Activated naive CD8-positive, alpha-beta T cell treated with anti-CD3 and anti-CD28 coated beads for 36 hours (primary cell): ENCODE measurements around the gene BCL7A. TPM values are rescaled to one million over a fixed set of nuclear protein-coding genes. Genes with fewer than 3 reads are reported as not detected.
A peak's percentile ranks its signal among the peaks of the same experiment; 100 is the strongest.
"Not testable (repeated sequence)": the region's sequence is repeated elsewhere in the genome, so short reads cannot be mapped to it uniquely, and the experiment has no call there.

Source experiments
- DNase-seq: peaks from one replicate; pipeline ENCODE4 v3.0.0; 2021
- H3K27ac Mint-ChIP-seq: one replicate; pipeline ENCODE4 v1.8.0; 2022; ENCODE audit warnings: mild to moderate bottlenecking, moderate library complexity, mixed read lengths
- H3K27me3 Mint-ChIP-seq: one replicate; pipeline ENCODE4 v1.8.0; 2022; ENCODE audit warnings: mild to moderate bottlenecking, mixed read lengths
- H3K36me3 Mint-ChIP-seq: one replicate; pipeline ENCODE4 v1.8.0; 2021; ENCODE audit warnings: mild to moderate bottlenecking, mixed read lengths
- H3K4me1 Mint-ChIP-seq: one replicate; pipeline ENCODE4 v1.8.0; 2021; ENCODE audit warnings: mixed read lengths
- H3K4me3 Mint-ChIP-seq: one replicate; pipeline ENCODE4 v1.8.0; 2022; ENCODE audit warnings: mild to moderate bottlenecking, moderate library complexity, mixed read lengths
- H3K9me3 Mint-ChIP-seq: one replicate; pipeline ENCODE4 v1.8.0; 2022; ENCODE audit warnings: mixed read lengths
- total RNA-seq, 2 experiments: library from RNA; stranded (reverse); gene quantifications; one replicate each; pipeline ENCODE4 v1.2.3, GENCODE V29; 2021

The BCL7A gene
- total RNA-seq, 2 experiments from 2014 or later: 6.7 to 7.2 TPM

DNA sequence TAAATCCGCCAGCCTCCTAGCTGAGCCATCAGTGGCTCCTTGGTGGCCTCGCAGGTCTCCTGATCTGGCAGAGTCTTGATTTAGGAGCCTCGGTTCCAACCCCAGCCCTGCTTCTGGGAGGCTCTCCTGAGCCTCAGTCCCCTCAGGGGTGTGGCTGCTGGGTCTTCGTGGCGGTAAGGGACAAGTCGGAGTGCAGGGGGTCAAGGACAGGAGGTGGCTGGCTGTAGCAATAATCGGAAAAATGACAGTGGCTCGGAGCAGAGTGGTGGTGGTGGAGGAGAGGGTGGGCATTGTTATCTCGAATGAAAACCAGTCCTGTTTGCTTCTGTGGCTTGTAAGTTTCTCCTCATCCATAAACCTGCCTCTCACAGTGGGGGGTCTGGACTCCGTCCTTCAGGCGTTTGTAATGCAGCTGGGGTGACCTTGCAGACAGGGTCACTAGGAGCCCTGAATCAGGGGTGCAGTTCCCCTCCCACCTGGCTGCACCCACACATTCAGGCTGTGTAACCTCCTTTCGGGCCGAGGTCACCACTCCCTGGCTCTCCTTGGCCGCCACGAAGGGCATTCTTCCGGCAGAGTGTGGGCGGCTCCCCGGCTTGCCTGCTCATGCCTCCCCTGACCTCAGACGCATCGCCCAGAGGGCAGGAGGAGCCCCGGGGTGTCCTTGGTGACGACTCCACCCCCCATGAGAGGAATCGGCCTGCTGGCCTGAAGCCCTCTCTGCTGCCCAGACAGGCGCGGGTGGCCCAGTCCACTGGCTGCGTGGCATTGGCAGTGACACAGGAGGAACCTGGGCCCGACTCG, 8.1 kb downstream of the BCL7A start:
- Mint-ChIP-seq H3K27ac (no peak overlapping the region), H3K4me3 (no peak overlapping the region), H3K36me3 (no peaks in the 10 kb centered on the region), H3K27me3 (peaks cover 6% of the 10 kb centered on the region), H3K4me1 (peaks cover 19% of the 10 kb centered on the region), H3K9me3 (no peaks in the 10 kb centered on the region)
- no peak for DNase-seq

DNA sequence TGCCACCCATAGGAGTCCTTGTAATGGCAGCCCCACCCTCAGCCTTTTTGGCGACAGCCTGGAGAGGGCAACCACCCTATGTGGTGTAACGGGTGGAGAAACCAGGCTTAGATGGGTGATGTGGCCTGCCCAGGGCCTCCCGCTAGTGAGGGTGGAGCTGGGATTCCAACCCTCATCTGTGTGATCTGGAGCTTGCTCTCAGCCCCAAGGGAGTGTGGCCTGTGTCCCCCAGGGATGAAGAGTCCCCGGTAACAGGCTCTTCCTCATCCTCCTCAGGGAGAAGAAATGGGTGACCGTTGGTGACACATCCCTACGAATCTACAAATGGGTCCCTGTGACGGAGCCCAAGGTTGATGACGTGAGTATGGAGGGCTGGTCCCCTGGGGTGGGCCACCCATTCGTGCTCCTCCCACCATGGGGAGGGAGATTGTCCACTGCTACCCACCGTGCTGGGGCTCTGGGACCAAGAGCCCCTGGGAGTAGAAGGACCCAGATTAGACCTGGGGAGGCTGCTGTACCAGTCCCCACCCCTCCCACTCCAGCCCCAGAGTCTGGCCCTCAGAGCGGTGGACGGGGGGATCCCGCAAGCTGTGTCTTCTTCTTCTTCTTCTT, 8.8 kb downstream of the BCL7A start:
- no peak overlapping the region for H3K27ac Mint-ChIP-seq
- peaks cover 19% of the 10 kb centered on the region for H3K4me1 Mint-ChIP-seq
- no peak overlapping the region for H3K4me3 Mint-ChIP-seq
- DNase-seq: no peak
- H3K27me3 Mint-ChIP-seq: peaks cover 6% of the 10 kb centered on the region
- no peaks in the 10 kb centered on the region for H3K36me3 Mint-ChIP-seq
- no peaks in the 10 kb centered on the region for H3K9me3 Mint-ChIP-seq

- peaks cover 6% of the 10 kb centered on the region for H3K27me3 Mint-ChIP-seq
- peaks cover 19% of the 10 kb centered on the region for H3K4me1 Mint-ChIP-seq
- no peak overlapping the region for H3K27ac Mint-ChIP-seq
- H3K9me3 Mint-ChIP-seq: no peaks in the 10 kb centered on the region
- H3K36me3 Mint-ChIP-seq: no peaks in the 10 kb centered on the region
- H3K4me3 Mint-ChIP-seq: no peak overlapping the region
- peak; percentile 47 for DNase-seq
Observed at GRCh38 chr12:122031342-122032216, 9.9 kb downstream of the BCL7A start.

GRCh38 chr12:122032580-122032979, 10.9 kb downstream of the BCL7A start:
- H3K27ac Mint-ChIP-seq: no peak overlapping the region
- peaks cover 16% of the 10 kb centered on the region for H3K4me1 Mint-ChIP-seq
- H3K36me3 Mint-ChIP-seq: no peaks in the 10 kb centered on the region
- no peaks in the 10 kb centered on the region for H3K9me3 Mint-ChIP-seq
- no peak for DNase-seq
- no peak overlapping the region for H3K4me3 Mint-ChIP-seq
- H3K27me3 Mint-ChIP-seq: peaks cover 6% of the 10 kb centered on the region

GRCh38 chr12:122035292-122035691, 13.6 kb downstream of the BCL7A start:
- no peaks in the 10 kb centered on the region for H3K9me3 Mint-ChIP-seq
- no peak overlapping the region for H3K4me3 Mint-ChIP-seq
- H3K36me3 Mint-ChIP-seq: peaks cover 2% of the 10 kb centered on the region
- H3K27me3 Mint-ChIP-seq: no peaks in the 10 kb centered on the region
- peaks cover 2% of the 10 kb centered on the region for H3K4me1 Mint-ChIP-seq
- DNase-seq: no peak
- no peak overlapping the region for H3K27ac Mint-ChIP-seq

DNA sequence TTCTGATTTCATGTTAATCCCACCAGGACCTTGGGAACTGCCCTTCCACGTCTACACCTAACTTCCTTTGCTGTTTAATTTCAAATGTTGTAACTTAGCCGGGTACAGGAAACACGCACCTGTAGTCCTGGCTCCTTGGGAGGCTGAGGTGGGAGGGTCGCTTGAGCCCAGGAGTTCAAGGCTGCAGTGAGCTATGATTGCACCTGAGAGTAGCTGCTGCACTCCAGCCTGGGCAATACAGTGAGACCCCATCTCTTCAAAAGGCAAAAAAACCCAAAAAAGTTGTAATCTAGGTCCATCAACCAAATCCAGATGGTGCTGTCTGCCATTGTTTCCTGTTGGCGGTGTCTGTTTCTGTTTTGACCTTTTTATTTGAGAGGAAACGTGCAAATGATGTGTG, 14.5 kb downstream of the BCL7A start:
- H3K4me1 Mint-ChIP-seq: peaks cover 2% of the 10 kb centered on the region
- H3K27ac Mint-ChIP-seq: no peak overlapping the region
- no peaks in the 10 kb centered on the region for H3K9me3 Mint-ChIP-seq
- peaks cover 2% of the 10 kb centered on the region for H3K36me3 Mint-ChIP-seq
- no peak for DNase-seq
- no peaks in the 10 kb centered on the region for H3K27me3 Mint-ChIP-seq
- H3K4me3 Mint-ChIP-seq: no peak overlapping the region

GRCh38 chr12:122040579-122041386, 19.1 kb downstream of the BCL7A start:
- Mint-ChIP-seq H3K4me3 (no peak overlapping the region), H3K27me3 (no peaks in the 10 kb centered on the region), H3K36me3 (peaks cover 9% of the 10 kb centered on the region), H3K27ac (no peak overlapping the region), H3K9me3 (no peaks in the 10 kb centered on the region), H3K4me1 (no peaks in the 10 kb centered on the region)
- DNase-seq: no peak

DNA sequence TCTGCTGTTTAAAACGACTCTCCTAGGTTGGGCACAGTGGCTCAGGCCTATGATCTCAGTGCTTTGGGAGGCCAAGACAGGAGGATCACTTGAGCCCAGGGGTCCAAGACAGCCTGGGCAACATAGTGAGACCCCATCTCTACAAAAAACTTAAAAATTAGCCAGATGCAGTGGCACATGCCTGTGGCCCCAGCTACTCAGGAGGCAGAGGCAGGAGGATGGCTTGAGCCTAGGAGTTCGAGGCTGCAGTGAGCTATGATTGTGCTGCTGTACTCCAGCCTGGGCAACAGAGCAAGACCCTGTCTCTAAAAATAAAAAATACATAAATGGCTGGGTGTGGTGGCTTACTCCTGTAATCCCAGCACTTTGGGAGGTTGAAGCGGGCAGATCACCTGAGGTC, 19.8 kb downstream of the BCL7A start:
- not testable (repeated sequence) for H3K36me3 Mint-ChIP-seq, DNase-seq, H3K27me3 Mint-ChIP-seq, H3K27ac Mint-ChIP-seq, H3K4me3 Mint-ChIP-seq, H3K4me1 Mint-ChIP-seq, H3K9me3 Mint-ChIP-seq

- H3K9me3 Mint-ChIP-seq: no peaks in the 10 kb centered on the region
- no peaks in the 10 kb centered on the region for H3K27me3 Mint-ChIP-seq
- no peak overlapping the region for H3K27ac Mint-ChIP-seq
- H3K36me3 Mint-ChIP-seq: peaks cover 9% of the 10 kb centered on the region
- DNase-seq: no peak
- H3K4me1 Mint-ChIP-seq: no peaks in the 10 kb centered on the region
- H3K4me3 Mint-ChIP-seq: no peak overlapping the region
Observed at GRCh38 chr12:122042910-122043309, 21.2 kb downstream of the BCL7A start.

DNA sequence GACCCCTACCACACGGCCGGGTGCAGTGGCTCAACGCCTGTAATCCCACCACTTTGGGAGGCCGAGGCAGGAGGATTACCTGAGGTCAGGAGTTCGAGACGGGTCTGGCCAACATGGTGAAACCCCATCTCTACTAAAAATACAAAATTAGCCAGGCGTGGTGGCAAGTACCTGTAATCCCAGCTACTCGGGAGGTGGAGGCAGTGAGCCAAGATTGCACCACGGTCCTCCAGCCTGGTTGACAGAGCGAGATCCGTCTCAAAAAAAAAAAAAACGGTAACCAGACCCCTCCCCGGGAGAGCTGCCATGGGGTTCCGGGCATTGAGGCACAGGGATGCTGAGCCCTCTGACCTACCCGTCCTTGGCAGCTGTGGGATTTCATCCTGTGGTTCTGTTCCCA, 21.8 kb downstream of the BCL7A start:
- H3K27ac Mint-ChIP-seq: no peak overlapping the region
- H3K27me3 Mint-ChIP-seq: no peaks in the 10 kb centered on the region
- peaks cover 9% of the 10 kb centered on the region for H3K36me3 Mint-ChIP-seq
- DNase-seq: no peak
- no peak overlapping the region for H3K4me3 Mint-ChIP-seq
- H3K9me3 Mint-ChIP-seq: no peaks in the 10 kb centered on the region
- H3K4me1 Mint-ChIP-seq: no peaks in the 10 kb centered on the region

DNA sequence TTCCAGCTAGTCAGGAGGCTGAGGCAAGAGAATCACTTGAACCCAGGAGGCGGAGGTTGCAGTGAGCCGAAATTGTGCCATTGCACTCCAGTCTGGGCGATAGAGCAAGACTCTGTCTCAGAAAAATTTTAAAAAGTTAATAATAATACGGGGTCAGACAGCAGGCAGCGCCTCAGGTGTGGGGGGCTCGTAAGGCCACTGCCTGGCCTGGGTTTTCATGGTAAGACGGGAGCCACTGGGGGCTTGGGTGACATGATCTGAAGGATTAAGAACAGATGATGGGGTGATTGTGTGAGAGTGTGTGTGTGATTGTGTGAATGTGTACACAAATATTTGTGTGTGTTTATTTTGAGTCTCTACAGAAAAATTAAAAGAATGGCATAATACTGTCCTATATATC, 23.6 kb downstream of the BCL7A start:
- no peaks in the 10 kb centered on the region for H3K9me3 Mint-ChIP-seq
- DNase-seq: no peak
- H3K4me1 Mint-ChIP-seq: no peaks in the 10 kb centered on the region
- H3K27ac Mint-ChIP-seq: no peak overlapping the region
- peaks cover 7% of the 10 kb centered on the region for H3K36me3 Mint-ChIP-seq
- H3K27me3 Mint-ChIP-seq: no peaks in the 10 kb centered on the region
- H3K4me3 Mint-ChIP-seq: no peak overlapping the region

DNA sequence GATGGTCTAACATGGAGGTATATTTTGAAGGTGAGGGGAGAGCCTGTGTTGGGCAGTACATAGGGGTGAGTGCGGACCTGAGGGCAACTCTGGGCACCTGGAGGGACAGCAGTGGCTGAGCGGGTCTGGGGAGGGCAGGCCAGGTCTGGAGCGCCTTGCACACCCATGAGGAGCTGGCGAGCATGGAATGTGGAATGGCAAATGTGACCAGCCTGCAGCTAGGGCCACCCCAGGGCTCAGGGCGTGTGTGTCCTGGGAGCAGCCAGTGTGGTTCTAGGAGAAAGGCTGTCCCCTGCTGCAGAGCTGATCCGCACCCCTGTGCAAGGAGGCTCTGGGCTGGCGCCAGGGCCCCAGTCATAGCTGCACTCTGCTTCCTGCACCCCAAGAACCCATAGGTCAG, 24.5 kb downstream of the BCL7A start:
- no peaks in the 10 kb centered on the region for H3K9me3 Mint-ChIP-seq
- no peak for DNase-seq
- no peaks in the 10 kb centered on the region for H3K4me1 Mint-ChIP-seq
- no peak overlapping the region for H3K4me3 Mint-ChIP-seq
- no peaks in the 10 kb centered on the region for H3K27me3 Mint-ChIP-seq
- no peak overlapping the region for H3K27ac Mint-ChIP-seq
- peaks cover 7% of the 10 kb centered on the region for H3K36me3 Mint-ChIP-seq

DNA sequence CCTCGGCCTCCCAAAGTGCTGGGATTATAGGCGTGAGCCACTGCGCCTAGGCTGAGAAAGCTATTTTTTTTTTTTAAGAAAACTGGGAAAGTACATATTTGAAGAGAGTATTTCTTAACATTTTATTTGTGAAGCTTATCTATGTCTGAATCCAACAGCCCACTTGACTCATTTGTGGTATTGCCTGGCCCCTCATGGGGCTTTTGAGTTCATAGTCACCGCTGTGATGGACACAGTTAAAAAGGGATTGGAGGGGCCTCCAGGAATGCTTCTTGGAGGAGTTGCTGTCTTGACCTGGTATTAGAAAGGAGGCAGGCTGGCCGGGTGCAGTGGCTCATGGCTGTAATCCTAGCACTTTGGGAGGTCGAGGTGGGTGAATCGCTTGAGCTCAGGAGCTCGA, 26.5 kb downstream of the BCL7A start:
- Mint-ChIP-seq H3K36me3 (peaks cover 7% of the 10 kb centered on the region), H3K9me3 (no peaks in the 10 kb centered on the region), H3K4me1 (no peaks in the 10 kb centered on the region), H3K27me3 (no peaks in the 10 kb centered on the region), H3K4me3 (no peak overlapping the region), H3K27ac (no peak overlapping the region)
- no peak for DNase-seq

DNA sequence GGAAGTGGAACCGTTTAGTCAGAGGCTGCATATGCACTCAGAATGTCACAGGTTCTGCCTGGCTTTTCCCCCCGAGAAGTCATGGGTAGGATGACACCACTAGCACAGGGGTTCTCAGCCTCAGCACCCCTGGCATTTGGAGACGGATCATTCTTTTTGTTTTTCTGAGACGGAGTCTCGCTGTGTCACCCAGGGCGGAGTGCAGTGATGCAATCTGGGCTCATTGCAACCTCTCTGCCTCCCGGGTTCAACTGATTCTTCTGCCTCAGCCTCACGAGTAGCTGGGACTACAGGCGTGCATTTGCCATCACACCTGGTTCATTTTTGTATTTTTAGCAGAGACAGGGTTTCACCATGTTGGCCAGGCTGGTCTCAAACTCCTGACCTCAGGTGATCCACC, 28.1 kb downstream of the BCL7A start:
- Mint-ChIP-seq H3K4me3 (no peak overlapping the region), H3K4me1 (peaks cover 6% of the 10 kb centered on the region), H3K36me3 (peaks cover 4% of the 10 kb centered on the region), H3K27me3 (no peaks in the 10 kb centered on the region), H3K9me3 (no peaks in the 10 kb centered on the region), H3K27ac (no peak overlapping the region)
- no peak for DNase-seq

- Mint-ChIP-seq H3K36me3 (no peaks in the 10 kb centered on the region), H3K9me3 (no peaks in the 10 kb centered on the region), H3K27ac (no peak overlapping the region), H3K4me3 (no peak overlapping the region), H3K4me1 (peaks cover 6% of the 10 kb centered on the region), H3K27me3 (no peaks in the 10 kb centered on the region)
- DNase-seq: no peak
Observed at GRCh38 chr12:122050706-122051105, 29.0 kb downstream of the BCL7A start.
